Panc1 (cell line): ENCODE measurements around the gene C1QTNF1. TPM values are rescaled to one million over a fixed set of nuclear protein-coding genes. Genes with fewer than 3 reads are reported as not detected.

ENCODE experiments used
- ATAC-seq: fragments of 200-7000 bp; cut with Tn5 transposase; 2 replicates; pipeline ENCODE4 v1.9.1; 2020; ENCODE audit warnings: mild to moderate bottlenecking, moderate library complexity
- BruUV-seq: library from RNA; stranded (reverse); fragments of 400-500 nt; replicated peaks from 2 replicates; lab custom pipeline; 2021; lab: Mats Ljungman, UMichigan
- CTCF ChIA-PET: fragments of 300-600 bp; sonication (Branson Sonifier 250); formaldehyde crosslinking; loops from one replicate; lab custom pipeline; 2022; ENCODE audit warnings: antibody characterized with exemption; lab: Charles Lee
- POLR2A ChIA-PET: fragments of 300-600 bp; sonication (Branson Sonifier 250); formaldehyde crosslinking; loops from one replicate; lab custom pipeline; 2022; ENCODE audit warnings: antibody characterized with exemption; lab: Charles Lee
- DNase-seq: peaks from one replicate; pipeline ENCODE4 v3.0.0-alpha.2; 2010; ENCODE audit warnings: low read depth, low spot score
- H3K27ac ChIP-seq: 2 replicates; pipeline ENCODE4 v1.5.1; 2011; ENCODE audit warnings: mild to moderate bottlenecking, low read length, inconsistent platforms
- H3K27me3 ChIP-seq: fragments of 200-500 bp; sonication (Bioruptor generic); 2 replicates; pipeline ENCODE4 v1.6.0; 2014; ENCODE audit warnings: low read length, inconsistent platforms; ENCODE audit not compliant: control insufficient read depth, insufficient read depth
- H3K36me3 ChIP-seq: fragments of 200-500 bp; sonication (Bioruptor generic); 2 replicates; pipeline ENCODE4 v1.5.1; 2014; ENCODE audit warnings: inconsistent platforms, mild to moderate bottlenecking, low read length, moderate library complexity; ENCODE audit not compliant: control insufficient read depth, insufficient read depth
- H3K4me1 ChIP-seq: 2 replicates; pipeline ENCODE4 v1.5.1; 2011; ENCODE audit warnings: inconsistent platforms, mild to moderate bottlenecking, low read length, moderate library complexity; ENCODE audit not compliant: control insufficient read depth, insufficient read depth
- H3K4me3 ChIP-seq, 2 experiments: 2 replicates each; pipeline ENCODE4 v1.5.1; 2011 to 2012; ENCODE audit warnings: low read depth in 2 of 2, low read length in 2 of 2, mild to moderate bottlenecking in 2 of 2, inconsistent platforms in 1 of 2, moderate library complexity in 1 of 2
- H3K9me3 ChIP-seq: fragments of 200-500 bp; sonication (Bioruptor generic); 2 replicates; pipeline ENCODE4 v1.5.1; 2014; ENCODE audit warnings: low read depth, mild to moderate bottlenecking, inconsistent platforms, low read length, moderate library complexity; ENCODE audit not compliant: control insufficient read depth, insufficient read depth
- CTCF ChIP-seq: fragments of 450-650 bp; IDR thresholded peaks from 2 replicates; pipeline ENCODE4 v1.5.1; 2017; ENCODE audit warnings: mild to moderate bottlenecking
- POLR2AphosphoS5 ChIP-seq: IDR thresholded peaks from 2 replicates; pipeline ENCODE4 v1.6.1; 2012; ENCODE audit warnings: mild to moderate bottlenecking, low read depth, low read length, moderate library complexity
- REST ChIP-seq, 2 experiments: IDR thresholded peaks; 2 replicates each; pipeline ENCODE4 v1.6.1; 2011 to 2012; ENCODE audit warnings: low read depth in 2 of 2, control low read depth in 1 of 2, low read length in 1 of 2, mild to moderate bottlenecking in 1 of 2, moderate library complexity in 1 of 2; ENCODE audit not compliant: insufficient read depth in 1 of 2
- SIN3A ChIP-seq: IDR thresholded peaks from 2 replicates; pipeline ENCODE4 v1.6.1; 2012; ENCODE audit warnings: low read depth, mild to moderate bottlenecking, low read length, moderate library complexity, borderline replicate concordance; ENCODE audit not compliant: insufficient read depth
- TCF7L2 ChIP-seq: IDR thresholded peaks from 2 replicates; pipeline ENCODE4 v1.6.1; 2011; ENCODE audit warnings: mild to moderate bottlenecking, low read depth, low read length, inconsistent platforms
- in situ Hi-C: cut with HindIII; loops from 2 replicates; pipeline ENCODE4 v1.10.0; 2016; ENCODE audit warnings: low sequenced_read_pairs, low pct_unique_long_range_greater_than_20kb
- intact Hi-C: fragments of 100-400 bp; cut with micrococcal nuclease; formaldehyde crosslinking; loops from one replicate; pipeline ENCODE4 v1.10.0; 2022; ENCODE audit not compliant: unreplicated experiment
- total RNA-seq: library from RNA; stranded (reverse); gene quantifications from one replicate; pipeline ENCODE4 v1.2.1, GENCODE V29; 2021; ENCODE audit not compliant: unreplicated experiment

C1QTNF1 gene
- total RNA-seq, 1 experiment from 2014 or later, result 1.5 TPM

GRCh38 chr17:79091226-79091670 lies 67.3 kb downstream of the C1QTNF1 start:
- no peak for DNase-seq
- ChIA-PET POLR2A (no interaction called here), CTCF (interaction anchor here (0.6 kb wide), 1 partner anchor 13 kb away, joined by 3 read pairs; no protein-coding TSS in a partner anchor)
- no peak overlapping the region for H3K27ac ChIP-seq
- TF ChIP-seq REST (IDR thresholded peaks at IDR 0.05; ENCODE audit: insufficient read depth in 1 of 2, low read depth in 2 of 2, low read length in 1 of 2), result no peak
- no peak for TF ChIP-seq TCF7L2
- TF ChIP-seq SIN3A, result no peak
- H3K27me3 ChIP-seq, result no peaks in the 10 kb centered on the region
- H3K36me3 ChIP-seq, result no peaks in the 10 kb centered on the region
- intact Hi-C loops (loop anchor here (5.0 kb wide), 1 partner anchor 76 kb away; no protein-coding TSS in a partner anchor), in situ Hi-C loops (no loop called here)
- no peaks in the 10 kb centered on the region for H3K4me1 ChIP-seq
- no peak for ATAC-seq
- H3K9me3 ChIP-seq, result no peaks in the 10 kb centered on the region
- BruUV-seq, result no TSS peak
- H3K4me3 ChIP-seq, result no peak overlapping the region

- CTCF ChIA-PET, result no interaction called here
- intact Hi-C loops, result loop anchor here (5.0 kb wide), 1 partner anchor 75 kb away; no protein-coding TSS in a partner anchor
Observed at GRCh38 chr17:79092567-79092966, 68.6 kb downstream of the C1QTNF1 start.

GRCh38 chr17:79093270-79093669 lies 69.3 kb downstream of the C1QTNF1 start:
- no peak overlapping the region for H3K4me3 ChIP-seq
- ChIA-PET CTCF (interaction anchor here (0.6 to 0.7 kb wide), 4 partner anchors 26 to 308 kb away, joined by 5 to 7 read pairs (median 6); no protein-coding TSS in a partner anchor), POLR2A (no interaction called here)
- in situ Hi-C loops, result no loop called here
- peaks cover 4% of the 10 kb centered on the region; the same call in 1 of the 2 replicates for H3K27me3 ChIP-seq
- no peak overlapping the region for H3K27ac ChIP-seq
- no peak for TF ChIP-seq SIN3A
- TF ChIP-seq CTCF, result no peak
- TF ChIP-seq TCF7L2, result no peak
- no peak for TF ChIP-seq POLR2AphosphoS5
- TF ChIP-seq REST (IDR thresholded peaks at IDR 0.05; ENCODE audit: insufficient read depth in 1 of 2, low read depth in 2 of 2, low read length in 1 of 2), result no peak
- H3K9me3 ChIP-seq, result no peaks in the 10 kb centered on the region
- DNase-seq (no peak), ATAC-seq (no peak)
- BruUV-seq, result no TSS peak
- no peaks in the 10 kb centered on the region for H3K4me1 ChIP-seq
- H3K36me3 ChIP-seq, result no peaks in the 10 kb centered on the region
- intact Hi-C loops, result loop anchor here (5.0 kb wide), 1 partner anchor 74 kb away; no protein-coding TSS in a partner anchor

More at GRCh38 chr17:79092567-79092966, 68.6 kb downstream of the C1QTNF1 start:
- Histone ChIP-seq H3K4me1 (no peaks in the 10 kb centered on the region), H3K36me3 (no peaks in the 10 kb centered on the region), H3K9me3 (no peaks in the 10 kb centered on the region), H3K27ac (no peak overlapping the region), H3K27me3 (no peaks in the 10 kb centered on the region; the same call in 1 of the 2 replicates), H3K4me3 (no peak overlapping the region)
- POLR2A ChIA-PET, result no interaction called here
- in situ Hi-C loops, result no loop called here
- no TSS peak for BruUV-seq
- DNase-seq (no peak), ATAC-seq (no peak)
- no peak for TF ChIP-seq SIN3A
